ENCODE measurements around the gene DRD4. TPM values are rescaled to one million over a fixed set of nuclear protein-coding genes. Genes with fewer than 3 reads are reported as not detected.

The DRD4 gene
- total and polyA plus RNA-seq, 9 of the 15 experiments (the other 6 are each of a cell fraction or from before 2014, with no cell fraction given), result 0.04 to 0.95 (median 0.21) TPM; not detected in 5

GRCh38 chr11:592501-592900 is 44.6 kb upstream of the DRD4 start (continued):
- no peak for TF ChIP-seq SFPQ (IDR thresholded peaks at IDR 0.05; ENCODE audit: low read depth, low read length)
- no peak for TF ChIP-seq MYNN (IDR thresholded peaks at IDR 0.05)
- no peak for TF ChIP-seq MYNN (CRISPR knock-in tag; IDR thresholded peaks at IDR 0.05)
- TF ChIP-seq ZNF280B (CRISPR knock-in tag; IDR thresholded peaks at IDR 0.05), result no peak
- TF ChIP-seq NR4A1 (CRISPR knock-in tag; IDR thresholded peaks at IDR 0.05), result no peak
- no peak for TF ChIP-seq NR4A1 (tag; IDR thresholded peaks at IDR 0.05)
- TF ChIP-seq ZNF589 (CRISPR knock-in tag; IDR thresholded peaks at IDR 0.05; ENCODE audit: low read depth), result no peak
- TF ChIP-seq ZBTB9 (CRISPR knock-in tag; IDR thresholded peaks at IDR 0.05), result no peak
- no peak for TF ChIP-seq CAMTA2 (CRISPR knock-in tag; conservative IDR thresholded peaks at IDR 0.05)
- TF ChIP-seq PTBP1 (IDR thresholded peaks at IDR 0.05; ENCODE audit: low read depth, low read length), result no peak
- no peak for TF ChIP-seq ZBTB17 (CRISPR knock-in tag; IDR thresholded peaks at IDR 0.05)
- no peak for TF ChIP-seq POLR2AphosphoS5 (IDR thresholded peaks at IDR 0.05; ENCODE audit: control insufficient read depth, insufficient read depth, low read depth, low read length)
- TF ChIP-seq RAD51 (IDR thresholded peaks at IDR 0.05; ENCODE audit: borderline replicate concordance, low read depth), result no peak
- TF ChIP-seq KDM1A (IDR thresholded peaks at IDR 0.05), result no peak
- no peak for TF ChIP-seq NR2F6 (CRISPR knock-in tag; IDR thresholded peaks at IDR 0.05)
